ENCODE data around the gene DELE1.

GRCh38 chr5:141923448-141924313, at the start of gene DELE1:
- no peak for TF ChIP-seq CTCF (conservative IDR thresholded peaks at IDR 0.05 in 1 of 2, IDR thresholded peaks at IDR 0.05 in 1 of 2; ENCODE audit: low read depth in 1 of 2, low read length in 2 of 2)
- TF ChIP-seq EZH2 (IDR thresholded peaks at IDR 0.05; ENCODE audit: low read length, missing control alignments), result no peak

All from fibroblast of lung (primary cell).